DMS153 (cell line): ENCODE data around the gene ITFG2.
A peak's percentile ranks its signal among the peaks of the same experiment; 100 is the strongest.
"Not testable (repeated sequence)": the region's sequence is repeated elsewhere in the genome, so short reads cannot be mapped to it uniquely, and the experiment has no call there.

Experiments
- DNase-seq: peaks from one replicate; lab custom pipeline; 2025; lab: John Stamatoyannopoulos, UW

Gene ITFG2

DNA sequence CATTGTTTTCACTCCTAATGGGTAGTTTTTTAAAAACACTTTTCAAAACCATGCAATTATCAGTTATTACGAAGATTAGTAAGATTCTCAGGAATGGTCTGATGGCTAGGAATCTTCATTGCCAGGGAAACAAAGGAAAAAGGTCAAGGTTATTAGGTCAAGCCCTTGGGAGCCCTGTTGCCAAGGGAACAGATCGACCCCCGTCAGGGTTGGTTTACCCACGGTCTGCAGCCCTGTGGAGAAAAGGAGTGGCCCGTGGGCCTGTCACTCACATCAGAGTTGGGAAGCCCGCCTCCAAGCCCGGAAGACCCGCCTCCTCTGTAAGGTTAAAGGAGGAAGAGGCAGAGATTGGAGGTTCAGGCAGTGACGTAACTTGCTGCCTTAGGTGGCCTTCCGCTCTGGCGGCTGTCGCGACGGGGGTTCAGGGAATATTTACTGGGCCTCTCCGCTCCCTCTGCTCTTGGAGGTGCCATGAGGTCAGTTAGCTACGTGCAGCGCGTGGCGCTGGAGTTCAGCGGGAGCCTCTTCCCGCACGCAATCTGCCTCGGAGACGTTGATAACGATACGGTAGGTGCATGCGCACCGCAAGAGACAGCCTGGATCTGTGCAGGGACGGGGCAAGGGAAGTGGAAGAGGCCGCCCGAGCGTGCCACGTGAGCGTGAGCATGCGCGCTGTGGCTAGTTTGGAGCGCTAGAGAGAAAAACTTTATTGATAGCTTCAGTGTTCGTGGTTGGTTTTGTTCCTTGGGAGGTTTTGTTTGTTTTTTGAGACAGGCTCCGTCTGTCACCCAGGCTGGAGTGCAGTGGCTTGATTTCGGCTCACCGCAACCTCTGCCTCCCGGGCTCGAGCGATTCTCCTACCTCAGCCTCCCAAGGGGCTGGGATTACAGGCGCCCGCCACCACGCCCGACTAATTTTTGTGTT is at the start of gene ITFG2:
Gene ITFG2, plus strand, starts transcription at position 379 of the 924 bp plus-strand sequence. Its CDS starts 93 bp downstream, at position 472.
- DNase-seq = peak; percentile 99

DNA sequence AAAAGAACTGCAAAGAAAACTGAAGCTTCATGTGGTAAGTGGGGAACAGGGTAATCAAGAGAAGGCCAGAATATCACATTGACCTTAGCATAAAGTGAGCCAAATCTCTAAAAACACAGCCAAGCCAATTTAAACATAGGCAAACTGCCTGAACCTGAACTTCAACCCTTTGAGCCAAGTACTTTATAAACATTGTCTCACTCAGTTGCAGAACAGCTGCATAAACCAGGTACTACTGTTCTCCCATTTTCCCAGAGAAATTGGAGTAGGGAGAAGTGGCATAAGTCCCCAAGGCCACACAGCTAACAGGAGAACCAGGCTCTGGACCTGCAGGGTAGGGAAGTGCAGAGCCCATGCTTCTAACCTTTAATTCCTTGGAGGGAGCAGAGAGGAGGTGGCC is 48.1 kb upstream of the ITFG2 start:
- DNase-seq = no peak

- no peak for DNase-seq
Measured at GRCh38 chr12:2765052-2765451, 47.4 kb upstream of the ITFG2 start.

DNA sequence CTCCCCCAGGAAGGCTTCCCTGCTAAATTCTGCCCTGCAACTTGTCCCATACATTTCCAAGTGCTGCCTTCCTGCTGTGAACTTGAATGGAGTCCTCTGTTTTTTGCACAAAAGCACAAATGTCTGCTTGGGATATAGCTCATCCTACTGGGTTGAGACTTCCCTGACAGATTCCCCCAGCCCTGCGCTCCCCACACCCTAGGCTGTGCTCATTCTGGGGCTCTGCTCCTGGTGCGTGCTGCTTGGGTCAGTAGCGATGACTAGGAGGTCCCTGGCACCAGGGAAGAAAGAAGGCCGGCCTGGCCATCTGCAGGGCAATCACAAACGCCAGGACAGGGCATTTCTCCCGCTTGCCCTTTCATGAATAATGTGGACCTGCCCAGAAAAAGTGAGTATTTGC is 46.9 kb upstream of the ITFG2 start:
- no peak for DNase-seq

GRCh38 chr12:2768224-2768961 is 44.1 kb upstream of the ITFG2 start:
- no peak for DNase-seq

DNA sequence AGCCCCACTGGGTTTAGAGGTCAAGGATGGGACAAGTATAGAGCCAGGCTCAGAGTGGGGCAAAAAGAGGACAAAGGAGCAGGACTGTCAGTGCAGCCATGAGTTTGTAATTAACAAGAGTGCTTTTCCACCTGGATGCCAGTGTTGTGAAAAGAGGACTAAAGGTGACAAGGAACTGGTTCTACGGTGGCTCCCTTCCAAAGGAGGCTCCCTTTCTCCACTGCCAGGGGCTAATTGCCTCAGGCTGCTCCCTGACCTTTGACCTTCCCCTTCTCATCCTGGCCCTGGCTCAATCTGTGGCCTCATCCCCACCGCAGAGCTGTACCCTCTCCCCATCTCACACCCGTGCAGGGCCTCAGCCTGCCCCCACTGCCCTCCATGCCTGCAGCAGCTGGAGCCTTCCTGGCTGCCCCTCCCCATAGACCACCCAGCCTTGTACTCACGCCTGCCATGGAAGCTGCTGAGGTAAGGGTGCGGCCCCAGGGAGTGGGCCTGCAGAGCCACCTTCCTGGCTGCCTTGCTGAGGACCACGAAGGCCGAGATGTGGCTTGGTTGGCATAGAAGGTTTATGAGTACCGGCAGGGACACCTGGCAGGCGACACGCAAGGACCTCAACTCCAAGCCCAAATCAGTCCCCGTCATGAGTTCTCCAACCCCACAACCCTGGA is 42.5 kb upstream of the ITFG2 start:
- DNase-seq = no peak

DNA sequence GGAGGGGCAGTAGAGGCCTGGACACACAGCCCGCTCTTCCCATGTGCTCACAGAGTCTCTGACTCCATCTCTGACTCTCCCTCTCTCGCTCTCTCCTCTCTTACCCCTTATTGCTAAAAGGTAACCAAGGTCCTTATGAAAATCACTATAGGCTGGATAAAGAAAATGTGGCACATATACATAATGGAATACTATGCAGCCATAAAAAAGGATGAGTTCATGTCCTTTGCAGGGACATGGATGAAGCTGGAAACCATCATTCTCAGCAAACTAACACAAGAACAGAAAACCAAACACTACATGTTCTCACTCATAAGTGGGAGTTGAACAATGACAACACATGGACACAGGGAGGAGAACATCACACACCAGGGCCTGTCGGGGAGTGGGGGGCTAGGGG is 41.9 kb upstream of the ITFG2 start:
- DNase-seq = not testable (repeated sequence)

DNA sequence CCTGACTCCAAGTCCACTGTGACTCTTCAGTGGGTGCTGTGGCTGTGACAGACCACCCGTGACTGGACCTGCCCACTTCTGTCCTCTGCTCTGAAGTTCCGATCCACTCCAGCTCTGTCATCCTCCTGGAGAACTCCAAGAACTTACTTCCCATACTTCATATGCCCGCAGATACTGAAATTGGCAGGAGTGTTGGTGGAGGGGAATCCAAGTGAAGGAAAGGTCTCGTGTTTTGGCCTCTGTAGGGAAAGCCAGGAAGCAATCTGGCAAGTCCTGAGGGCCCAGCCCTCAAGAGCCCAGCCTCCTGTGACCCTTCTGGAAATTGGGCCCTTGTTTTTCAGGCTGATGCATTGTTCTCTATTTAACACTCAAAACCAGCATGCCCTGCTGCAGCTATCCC is 40.1 kb upstream of the ITFG2 start:
- DNase-seq = no peak

DNA sequence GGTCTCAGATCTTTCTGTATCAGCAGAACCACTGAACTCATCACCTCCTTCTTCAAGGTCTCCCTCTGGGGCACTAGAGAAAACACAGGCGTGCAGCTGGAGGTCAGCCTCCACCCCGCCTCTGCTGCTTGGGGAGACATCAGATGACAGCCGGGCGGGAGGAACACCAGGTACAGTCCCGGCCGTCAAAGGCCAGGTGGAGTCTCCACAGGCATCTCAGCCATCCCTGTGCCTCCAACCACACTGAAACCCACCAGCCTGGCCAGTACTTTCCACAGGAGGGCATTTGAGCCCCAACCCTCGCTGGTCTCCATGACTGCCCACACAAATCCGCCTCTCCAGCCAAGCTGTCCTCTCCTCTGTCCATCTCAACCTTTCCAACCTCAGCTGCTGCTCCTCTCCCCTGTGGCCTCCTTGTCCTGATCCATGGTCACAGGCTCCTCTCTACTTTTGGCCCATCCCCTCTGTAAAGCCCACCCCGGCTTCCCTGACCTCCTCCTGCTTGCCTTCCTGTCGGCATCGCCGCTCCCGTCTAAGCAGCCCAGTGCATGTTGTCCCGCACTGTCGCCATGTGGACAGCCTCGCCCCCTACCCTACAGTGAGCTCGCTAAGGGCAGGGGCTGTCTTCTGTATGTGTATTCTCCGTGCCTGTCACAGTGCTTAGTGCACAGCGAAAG is 39.1 kb upstream of the ITFG2 start:
- no peak for DNase-seq

- no peak for DNase-seq
Measured at GRCh38 chr12:2775431-2775830, 37.0 kb upstream of the ITFG2 start.

DNA sequence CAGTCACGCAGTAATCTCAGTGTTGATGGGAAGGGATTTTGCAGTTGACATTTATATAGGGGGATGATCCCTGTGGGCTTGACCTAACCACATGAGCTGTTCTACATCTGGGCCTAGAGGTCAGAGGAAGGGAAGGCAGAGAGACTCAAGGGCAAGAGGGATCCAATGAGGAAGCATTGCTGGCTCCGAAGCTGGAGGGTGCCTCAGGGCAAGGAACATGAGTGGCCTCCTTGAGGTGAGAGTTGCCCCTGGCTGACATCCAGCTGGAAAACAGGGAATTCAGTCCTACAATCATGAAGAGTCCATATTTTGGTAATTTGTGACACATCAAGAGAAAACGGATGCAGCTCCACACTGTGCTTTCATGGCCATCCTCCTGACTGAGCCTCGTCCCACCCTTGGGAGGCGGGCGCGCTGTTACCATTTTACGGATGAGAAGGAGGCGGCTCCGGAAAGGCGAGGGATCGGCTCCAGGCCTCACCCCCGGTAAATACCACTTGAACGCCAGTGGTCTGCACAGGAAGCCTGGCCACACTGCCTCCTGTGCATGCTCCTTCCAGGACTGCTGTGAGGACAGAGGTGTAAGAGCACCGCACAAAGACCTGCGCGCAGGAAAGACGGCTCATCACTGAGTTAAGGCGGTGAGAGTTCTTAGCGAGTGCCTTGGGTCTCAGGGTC is 36.2 kb upstream of the ITFG2 start:
- DNase-seq = no peak

GRCh38 chr12:2779281-2779680 is 33.2 kb upstream of the ITFG2 start:
- DNase-seq = no peak

GRCh38 chr12:2783936-2784600 is 28.4 kb upstream of the ITFG2 start:
- peak; percentile 28 for DNase-seq

DNA sequence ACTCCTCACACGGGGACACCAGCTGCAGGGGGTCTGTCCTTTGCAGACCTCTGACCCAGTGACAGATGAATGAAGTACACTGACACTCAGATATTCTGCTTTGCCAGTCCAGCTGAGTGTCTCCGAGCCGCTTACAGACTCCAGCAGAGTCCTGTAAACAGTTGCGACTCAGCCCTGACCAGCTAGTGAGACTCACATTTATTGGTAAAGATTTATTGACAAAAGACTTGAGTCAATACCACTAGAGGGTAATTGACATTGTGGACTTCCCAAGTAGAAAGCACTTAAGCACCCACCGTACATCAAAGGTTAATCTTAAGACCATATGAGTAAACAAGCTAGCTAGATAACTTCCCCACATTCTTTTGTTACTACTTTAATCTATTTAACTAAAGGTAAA is 27.5 kb upstream of the ITFG2 start:
- DNase-seq = no peak

DNA sequence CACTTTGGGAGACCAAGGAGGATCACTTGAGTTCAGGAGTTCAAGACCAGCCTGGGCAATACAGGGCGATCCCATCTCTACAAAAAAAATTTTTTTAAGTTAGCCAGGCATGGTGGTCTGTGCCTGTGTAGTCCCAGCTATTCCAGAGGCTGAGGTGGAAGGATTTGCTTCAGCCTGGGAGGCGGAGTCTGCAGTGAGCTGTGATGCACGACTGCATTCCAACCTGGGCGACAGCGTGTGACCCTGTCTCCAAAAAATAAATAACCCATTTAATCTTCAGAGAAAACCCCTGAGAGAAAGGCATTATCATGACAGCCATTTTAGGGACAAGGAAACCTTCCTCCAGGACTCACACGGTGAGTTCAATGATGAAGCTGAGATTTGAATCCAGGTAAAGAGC is 21.4 kb upstream of the ITFG2 start:
- DNase-seq = no peak

GRCh38 chr12:2792671-2793500 is 19.6 kb upstream of the ITFG2 start:
- DNase-seq = no peak

DNA sequence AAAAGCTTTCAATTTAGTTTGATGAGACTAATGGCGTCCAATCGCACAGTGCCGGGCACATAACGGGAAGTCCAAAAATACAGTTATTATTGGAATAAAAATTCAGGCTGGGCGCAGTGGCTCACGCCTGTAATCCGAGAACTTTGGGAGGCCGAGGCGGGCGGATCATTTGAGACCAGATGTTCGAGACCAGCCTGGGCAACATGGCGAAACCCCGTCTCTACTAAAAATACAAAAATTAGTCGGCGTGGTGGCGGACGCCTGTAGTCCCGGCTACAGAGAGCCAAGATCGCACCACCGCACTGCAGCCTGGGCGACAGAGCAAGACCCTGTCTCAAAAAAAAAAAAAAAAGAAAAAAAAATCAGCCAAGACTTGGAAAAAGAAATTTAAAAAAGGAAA is 18.9 kb upstream of the ITFG2 start:
- DNase-seq = no peak

DNA sequence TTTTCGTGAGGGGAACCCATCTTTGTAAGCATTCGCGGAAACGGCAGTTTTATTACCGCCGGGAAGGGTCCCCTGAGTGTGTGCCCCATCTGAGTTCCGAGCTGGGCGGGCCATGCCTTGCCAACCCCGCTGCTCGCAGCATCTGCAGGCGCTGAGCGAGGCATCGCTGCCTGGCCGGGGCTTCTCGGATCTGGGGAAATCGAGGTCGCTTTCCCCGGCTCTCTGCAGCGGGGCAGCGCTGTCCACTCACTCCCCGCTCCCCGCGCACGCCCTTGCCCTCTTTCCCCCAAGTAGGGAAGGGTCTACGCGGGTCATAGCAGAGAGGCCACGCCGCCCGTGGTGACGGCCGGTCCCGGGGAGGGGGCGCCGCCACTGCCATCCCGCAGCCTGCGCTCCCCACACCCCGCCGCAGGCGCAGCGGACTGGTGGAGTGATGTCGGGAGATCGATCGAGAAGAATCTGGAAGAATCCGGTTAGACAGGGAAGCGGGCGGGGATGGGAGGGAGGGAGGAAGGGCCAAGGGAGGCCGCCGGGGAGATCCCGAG is 18.2 kb upstream of the ITFG2 start:
- DNase-seq = peak; percentile 29

DNA sequence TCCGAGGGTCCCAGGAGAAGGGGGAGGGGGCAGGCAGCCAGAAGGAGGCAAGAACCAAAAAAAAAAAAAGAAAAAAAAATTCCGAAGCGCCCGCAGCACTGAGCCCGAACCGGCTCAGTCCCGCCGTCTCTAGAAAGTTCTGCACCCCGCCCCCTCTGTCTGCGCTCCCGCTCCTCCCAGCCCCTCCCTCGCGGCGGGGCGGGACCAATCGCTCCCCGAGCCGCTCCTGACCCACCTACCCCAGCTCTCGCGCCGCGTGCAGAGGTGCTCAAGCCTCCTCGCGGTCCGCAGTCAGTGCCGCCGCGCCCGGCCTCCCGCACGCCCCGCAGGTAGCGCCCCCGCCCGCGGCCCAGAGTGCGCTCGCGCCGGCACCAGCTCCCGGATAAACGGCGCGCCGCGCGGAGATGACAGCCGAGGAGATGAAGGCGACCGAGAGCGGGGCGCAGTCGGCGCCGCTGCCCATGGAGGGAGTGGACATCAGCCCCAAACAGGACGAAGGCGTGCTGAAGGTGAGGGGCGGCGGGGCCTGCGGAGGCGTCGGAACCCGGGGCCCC is 17.7 kb upstream of the ITFG2 start, which contains the start of gene FKBP4:
Gene FKBP4, plus strand, starts transcription at position 235 of the 554 bp plus-strand sequence. Its CDS starts 170 bp downstream, at position 405.
- DNase-seq = peak; percentile 56
